GM12801 (cell line): ENCODE measurements around the gene CNTNAP2.

Source experiments
- TF ChIP-seq, protein P1 (sequence below): IDR thresholded peaks from one replicate; pipeline ENCODE4 v1.5.1; 2011; ENCODE audit warnings: control low read depth; ENCODE audit not compliant: insufficient read length; ENCODE audit errors: extremely low read depth

The CNTNAP2 gene

DNA sequence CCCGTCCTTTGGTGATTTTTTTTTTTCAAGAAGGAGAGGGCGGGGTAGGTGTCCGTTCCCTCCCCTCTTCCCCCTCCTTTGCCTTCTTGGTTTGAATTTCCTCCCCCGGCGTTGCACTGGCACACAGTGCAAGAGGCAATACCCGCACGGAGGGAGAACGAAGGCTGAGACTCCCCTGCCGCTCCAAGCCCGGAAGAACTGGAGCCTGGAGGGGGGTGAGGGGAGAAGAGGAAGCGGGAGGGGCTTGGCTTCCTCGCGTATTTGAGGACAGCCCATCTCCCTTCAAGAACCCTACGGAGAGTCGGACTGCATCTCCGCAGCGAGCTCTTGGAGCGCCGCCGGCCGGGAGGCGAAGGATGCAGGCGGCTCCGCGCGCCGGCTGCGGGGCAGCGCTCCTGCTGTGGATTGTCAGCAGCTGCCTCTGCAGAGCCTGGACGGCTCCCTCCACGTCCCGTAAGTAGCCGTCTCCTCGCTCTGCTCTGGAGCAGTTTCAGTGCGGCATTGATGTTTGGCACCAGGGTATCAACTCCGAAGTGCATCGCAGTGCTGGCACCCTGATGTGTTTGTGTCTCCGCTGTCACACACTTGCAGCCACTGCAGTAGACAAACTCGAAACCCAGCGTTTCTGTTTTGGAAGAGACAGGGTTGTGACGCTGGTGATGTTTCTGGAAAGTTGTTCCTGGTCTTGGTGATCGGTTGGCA lies at the start of gene CNTNAP2:
TSS of gene CNTNAP2 (plus strand) at position 281 of the 702 bp plus-strand sequence. CDS start at position 357, 76 bp downstream.
- TF ChIP-seq, protein P1, sequence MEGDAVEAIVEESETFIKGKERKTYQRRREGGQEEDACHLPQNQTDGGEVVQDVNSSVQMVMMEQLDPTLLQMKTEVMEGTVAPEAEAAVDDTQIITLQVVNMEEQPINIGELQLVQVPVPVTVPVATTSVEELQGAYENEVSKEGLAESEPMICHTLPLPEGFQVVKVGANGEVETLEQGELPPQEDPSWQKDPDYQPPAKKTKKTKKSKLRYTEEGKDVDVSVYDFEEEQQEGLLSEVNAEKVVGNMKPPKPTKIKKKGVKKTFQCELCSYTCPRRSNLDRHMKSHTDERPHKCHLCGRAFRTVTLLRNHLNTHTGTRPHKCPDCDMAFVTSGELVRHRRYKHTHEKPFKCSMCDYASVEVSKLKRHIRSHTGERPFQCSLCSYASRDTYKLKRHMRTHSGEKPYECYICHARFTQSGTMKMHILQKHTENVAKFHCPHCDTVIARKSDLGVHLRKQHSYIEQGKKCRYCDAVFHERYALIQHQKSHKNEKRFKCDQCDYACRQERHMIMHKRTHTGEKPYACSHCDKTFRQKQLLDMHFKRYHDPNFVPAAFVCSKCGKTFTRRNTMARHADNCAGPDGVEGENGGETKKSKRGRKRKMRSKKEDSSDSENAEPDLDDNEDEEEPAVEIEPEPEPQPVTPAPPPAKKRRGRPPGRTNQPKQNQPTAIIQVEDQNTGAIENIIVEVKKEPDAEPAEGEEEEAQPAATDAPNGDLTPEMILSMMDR = no peak

DNA sequence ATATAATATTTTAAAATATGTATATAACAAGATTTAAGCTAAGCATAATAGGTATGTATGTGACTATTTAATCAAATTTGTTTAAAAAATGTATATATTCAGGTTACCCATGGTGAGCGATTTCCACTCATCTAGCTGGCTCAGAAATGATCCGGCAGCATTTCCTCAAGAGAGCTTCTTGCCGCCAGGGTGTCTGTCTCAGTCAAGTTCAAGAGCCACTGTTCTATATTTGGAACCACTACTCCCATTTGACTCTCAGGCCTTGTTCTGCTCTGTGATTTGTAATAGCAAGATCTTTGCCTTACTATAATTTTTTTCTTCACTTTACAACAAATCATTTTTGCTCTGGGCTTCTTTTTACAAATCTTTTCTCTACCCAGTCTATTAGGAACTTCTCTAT lies 48.7 kb upstream of the CNTNAP2 start:
- TF ChIP-seq, protein P1 = no peak

DNA sequence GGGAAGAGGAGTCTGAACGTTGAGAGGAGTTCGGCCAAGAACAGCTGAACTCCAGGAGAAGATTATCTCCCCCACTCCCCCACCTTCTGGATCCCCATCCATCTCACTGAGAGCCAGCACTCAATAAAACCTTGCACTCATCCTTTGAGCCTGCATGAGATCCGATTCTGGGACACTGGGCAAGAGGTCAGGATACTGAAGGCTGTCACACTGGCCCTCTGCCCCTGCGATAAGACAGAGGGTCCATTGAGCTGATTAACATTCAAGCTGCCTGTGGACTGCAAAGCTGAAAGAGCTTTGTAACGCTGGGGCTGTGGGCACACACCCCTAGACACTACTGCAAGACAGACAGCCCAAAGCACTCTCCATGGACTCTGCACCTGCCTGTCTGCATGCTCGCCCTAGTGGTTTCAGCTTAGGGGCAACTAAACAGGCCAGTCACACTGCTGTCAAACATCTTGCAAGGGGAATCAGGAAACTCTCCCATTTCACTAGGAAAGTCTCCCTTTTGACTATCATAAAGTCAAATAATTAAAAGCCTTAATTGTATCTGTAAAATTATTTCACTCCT lies 42.3 kb upstream of the CNTNAP2 start:
- TF ChIP-seq, protein P1 = no peak

DNA sequence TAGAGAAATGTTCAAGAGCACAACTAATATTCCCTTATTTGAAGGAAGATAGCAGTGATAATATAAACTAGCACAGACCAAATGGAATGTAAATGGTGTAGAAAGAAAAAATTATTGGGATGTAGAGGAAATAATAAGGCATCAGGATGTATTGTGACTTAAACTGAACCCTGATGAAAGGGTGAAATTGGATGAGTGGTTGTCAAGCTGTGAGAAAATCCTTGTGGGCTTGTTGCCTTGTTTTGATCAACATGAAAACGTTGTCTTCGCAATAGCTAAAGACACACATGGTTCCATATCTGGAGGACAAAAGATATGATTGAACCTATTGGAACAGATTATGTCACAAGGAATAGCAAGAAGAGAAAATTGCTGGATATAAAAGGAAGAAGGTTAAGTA lies 40.3 kb upstream of the CNTNAP2 start:
- TF ChIP-seq, protein P1 = no peak

DNA sequence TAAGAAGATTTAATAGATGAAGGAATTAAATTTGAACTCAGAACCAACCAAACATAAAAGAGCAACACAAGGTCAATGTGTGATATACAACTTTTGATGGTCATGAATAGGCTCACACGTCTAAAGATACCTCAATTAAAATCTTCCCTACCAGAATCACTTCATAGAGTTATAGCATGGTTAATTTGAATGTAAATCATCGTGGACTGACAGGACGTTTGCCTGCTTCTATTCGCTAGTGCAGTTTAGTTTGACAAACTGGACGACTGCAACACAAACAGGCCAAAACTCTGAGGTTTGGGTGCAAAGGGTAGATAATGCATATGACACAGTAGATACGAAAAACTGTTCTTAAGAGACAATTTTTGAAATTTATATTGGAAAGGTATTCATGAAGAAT lies 32.5 kb upstream of the CNTNAP2 start:
- TF ChIP-seq, protein P1 = no peak

DNA sequence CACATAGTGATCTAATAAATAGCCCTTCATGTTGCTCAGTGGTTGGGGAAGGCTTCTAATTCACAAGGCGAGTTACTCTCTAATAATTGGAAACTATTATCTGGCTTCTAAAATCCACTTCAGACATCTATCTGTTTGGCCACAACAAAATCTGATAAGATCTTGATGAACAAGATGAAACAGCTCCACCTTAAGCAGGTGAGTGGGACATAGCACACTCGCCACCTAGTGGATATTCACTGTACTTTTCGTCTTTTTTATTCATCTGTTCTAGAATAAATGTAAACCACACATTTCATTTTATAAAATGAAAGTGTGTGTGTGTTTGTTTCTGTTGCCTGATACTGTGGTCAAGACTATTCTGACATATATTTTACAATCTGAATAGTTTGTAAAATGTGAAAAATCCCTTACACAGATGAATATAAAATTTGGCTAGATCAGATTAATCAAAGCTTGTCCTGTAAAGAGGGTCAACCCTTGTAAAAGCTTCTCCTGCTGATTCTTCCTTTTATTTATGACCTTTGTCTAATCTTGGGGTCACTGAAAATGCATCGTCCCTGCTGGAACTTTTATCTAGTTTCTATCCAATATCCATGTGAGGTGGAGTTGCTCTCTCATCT lies 26.5 kb upstream of the CNTNAP2 start:
- TF ChIP-seq, protein P1 = no peak

DNA sequence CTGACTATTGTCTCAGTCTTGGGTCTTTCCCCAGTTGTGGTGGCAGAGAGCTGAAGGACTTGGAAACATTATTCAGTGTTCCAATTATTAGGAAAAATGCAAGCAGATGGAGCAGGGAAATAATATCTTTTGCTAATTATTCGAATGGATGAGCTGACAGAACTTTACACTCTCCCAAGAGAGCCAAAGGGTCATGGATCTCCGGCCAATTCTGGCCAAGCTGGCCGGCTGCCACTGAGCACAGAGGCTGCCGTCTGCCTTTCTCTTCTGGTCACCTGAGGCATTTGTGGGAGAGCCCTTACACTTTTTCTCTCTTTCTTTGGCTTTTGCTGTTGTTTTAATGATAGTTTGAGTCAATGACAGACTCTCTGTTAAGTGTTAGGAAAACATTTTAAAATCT lies 22.2 kb upstream of the CNTNAP2 start:
- TF ChIP-seq, protein P1 = no peak
